OCI-LY3 (cell line): ENCODE data around the gene KIF18A.
"Not testable (repeated sequence)": the region's sequence is repeated elsewhere in the genome, so short reads cannot be mapped to it uniquely, and the experiment has no call there.

Source experiments
- H2AFZ ChIP-seq: fragments of 200-600, 300-600 bp; shearing (Covaris generic); 2 replicates; pipeline ENCODE4 v1.6.0; 2014; ENCODE audit warnings: antibody characterized with exemption, low read depth, low read length
- H3K27ac ChIP-seq: fragments of 200-600, 300-600 bp; sonication (generic); 2 replicates; pipeline ENCODE4 v1.5.1; 2014; ENCODE audit warnings: mild to moderate bottlenecking, low read length, moderate library complexity, mixed read lengths
- H3K27me3 ChIP-seq: fragments of 200-600, 300-600 bp; sonication (generic); 2 replicates; pipeline ENCODE4 v1.6.1; 2014; ENCODE audit warnings: low read depth, low read length, mixed read lengths
- H3K36me3 ChIP-seq: fragments of 200-600, 300-600 bp; sonication (generic); replicated peaks from 2 replicates; pipeline ENCODE3; 2014; ENCODE audit warnings: low read depth, low read length, mixed read lengths
- H3K4me1 ChIP-seq: fragments of 300-600, 200-600 bp; sonication (generic); 2 replicates; pipeline ENCODE4 v1.6.1; 2014; ENCODE audit warnings: low read length, mixed read lengths
- H3K4me2 ChIP-seq: fragments of 200-600, 300-600 bp; sonication (generic); 2 replicates; pipeline ENCODE4 v1.6.1; 2014; ENCODE audit warnings: low read length, mixed read lengths
- H3K4me3 ChIP-seq: fragments of 300-600, 200-600 bp; sonication (generic); 2 replicates; pipeline ENCODE4 v1.5.1; 2014; ENCODE audit warnings: antibody characterized with exemption, mild to moderate bottlenecking, low read length, moderate library complexity
- H3K79me2 ChIP-seq: fragments of 300-600, 200-600 bp; shearing (Covaris generic); 2 replicates; pipeline ENCODE4 v1.6.1; 2014; ENCODE audit warnings: mild to moderate bottlenecking, low read length, mixed read lengths
- H3K9ac ChIP-seq: fragments of 300-600, 200-600 bp; shearing (Covaris generic); 2 replicates; pipeline ENCODE4 v1.6.0; 2014; ENCODE audit warnings: mild to moderate bottlenecking, low read length, moderate library complexity
- H3K9me3 ChIP-seq: fragments of 200-600, 300-600 bp; shearing (Covaris generic); 2 replicates; pipeline ENCODE4 v1.6.1; 2014; ENCODE audit warnings: low read length, mixed read lengths; ENCODE audit not compliant: insufficient read depth
- H4K20me1 ChIP-seq: fragments of 200-600, 300-600 bp; sonication (generic); 2 replicates; pipeline ENCODE4 v1.6.1; 2016; ENCODE audit warnings: low read length, mixed read lengths; ENCODE audit not compliant: insufficient read depth
- CTCF ChIP-seq: fragments of 200-600, 300-600 bp; sonication (generic); IDR thresholded peaks from 2 replicates; pipeline ENCODE4 v1.5.1; 2014; ENCODE audit warnings: antibody characterized with exemption, low read length, low read depth
- EZH2phosphoT487 ChIP-seq: fragments of 200-600 bp; shearing (Covaris generic); IDR thresholded peaks from 2 replicates; pipeline ENCODE4 v1.6.1; 2018; ENCODE audit warnings: antibody characterized with exemption, mixed run types, low read depth

KIF18A gene

DNA sequence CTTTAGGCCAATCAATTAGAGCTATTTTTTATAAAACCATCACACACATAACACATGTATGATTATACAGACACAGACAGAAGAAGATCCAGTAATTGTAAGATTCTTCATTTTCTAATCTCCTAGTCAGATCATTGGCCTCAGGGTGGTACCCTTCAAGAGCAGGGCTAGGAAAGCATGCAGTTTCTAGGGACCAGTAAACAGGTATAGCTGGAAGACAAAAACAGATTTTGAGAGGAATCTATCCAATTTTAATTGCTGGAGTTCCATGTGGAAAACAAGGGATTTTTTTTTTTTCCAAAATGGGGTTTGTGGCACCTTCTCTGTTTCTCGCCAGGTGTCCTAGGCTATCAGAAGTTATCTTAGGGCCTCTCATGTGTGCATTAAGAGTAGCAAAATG lies 29.9 kb upstream of the KIF18A start:
- Histone ChIP-seq H4K20me1 (no peaks in the 10 kb centered on the region), H3K36me3 (peaks cover 33% of the 10 kb centered on the region), H3K4me3 (no peak overlapping the region), H3K27ac (no peak overlapping the region), H3K9me3 (no peaks in the 10 kb centered on the region), H3K27me3 (no peaks in the 10 kb centered on the region), H3K79me2 (no peaks in the 10 kb centered on the region), H3K4me1 (no peaks in the 10 kb centered on the region), H2AFZ (no peak overlapping the region), H3K9ac (no peak overlapping the region), H3K4me2 (no peak overlapping the region)
- TF ChIP-seq EZH2phosphoT487 = no peak
- TF ChIP-seq CTCF = no peak

DNA sequence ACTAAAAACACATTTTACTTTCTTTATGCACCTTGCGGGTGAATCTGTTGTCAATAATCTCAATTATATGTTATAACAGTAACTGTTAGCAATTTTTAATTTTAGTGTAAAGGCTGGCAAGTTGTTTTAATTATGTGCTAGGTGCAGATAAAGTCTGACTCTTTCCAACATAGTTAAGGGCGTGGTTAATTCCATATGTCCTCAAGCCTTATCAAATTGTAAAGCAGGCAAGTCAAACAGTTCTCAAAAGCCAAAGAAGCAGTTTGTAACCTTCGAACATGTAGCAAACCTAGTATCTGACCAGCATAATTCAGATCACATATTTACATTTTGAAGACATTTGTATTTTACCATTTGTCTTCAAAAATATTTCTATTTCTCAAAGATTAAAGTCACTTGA lies 29.4 kb upstream of the KIF18A start:
- no peak overlapping the region for H3K4me2 ChIP-seq
- H3K79me2 ChIP-seq = no peaks in the 10 kb centered on the region
- no peak overlapping the region for H2AFZ ChIP-seq
- H4K20me1 ChIP-seq = no peaks in the 10 kb centered on the region
- no peak overlapping the region for H3K9ac ChIP-seq
- H3K27me3 ChIP-seq = no peaks in the 10 kb centered on the region
- peaks cover 33% of the 10 kb centered on the region for H3K36me3 ChIP-seq
- H3K4me1 ChIP-seq = no peaks in the 10 kb centered on the region
- no peak overlapping the region for H3K4me3 ChIP-seq
- no peaks in the 10 kb centered on the region for H3K9me3 ChIP-seq
- TF ChIP-seq EZH2phosphoT487 = no peak
- TF ChIP-seq CTCF = no peak
- H3K27ac ChIP-seq = no peak overlapping the region

GRCh38 chr11:28136157-28136556 lies 28.2 kb upstream of the KIF18A start:
- not testable (repeated sequence) for H3K27me3 ChIP-seq, H3K4me3 ChIP-seq, H3K9ac ChIP-seq, H2AFZ ChIP-seq, H3K27ac ChIP-seq, H4K20me1 ChIP-seq, H3K4me1 ChIP-seq, H3K9me3 ChIP-seq, H3K79me2 ChIP-seq, H3K4me2 ChIP-seq
- peaks cover 38% of the 10 kb centered on the region for H3K36me3 ChIP-seq

- Histone ChIP-seq H3K36me3 (peaks cover 42% of the 10 kb centered on the region), H3K4me3 (no peak overlapping the region), H3K9ac (no peak overlapping the region), H2AFZ (no peak overlapping the region), H3K79me2 (no peaks in the 10 kb centered on the region), H4K20me1 (no peaks in the 10 kb centered on the region), H3K4me2 (no peak overlapping the region), H3K27me3 (no peaks in the 10 kb centered on the region), H3K27ac (no peak overlapping the region), H3K4me1 (no peaks in the 10 kb centered on the region), H3K9me3 (no peaks in the 10 kb centered on the region)
- TF ChIP-seq CTCF (no peak), EZH2phosphoT487 (no peak)
Measured at GRCh38 chr11:28133146-28133545, 25.2 kb upstream of the KIF18A start.

DNA sequence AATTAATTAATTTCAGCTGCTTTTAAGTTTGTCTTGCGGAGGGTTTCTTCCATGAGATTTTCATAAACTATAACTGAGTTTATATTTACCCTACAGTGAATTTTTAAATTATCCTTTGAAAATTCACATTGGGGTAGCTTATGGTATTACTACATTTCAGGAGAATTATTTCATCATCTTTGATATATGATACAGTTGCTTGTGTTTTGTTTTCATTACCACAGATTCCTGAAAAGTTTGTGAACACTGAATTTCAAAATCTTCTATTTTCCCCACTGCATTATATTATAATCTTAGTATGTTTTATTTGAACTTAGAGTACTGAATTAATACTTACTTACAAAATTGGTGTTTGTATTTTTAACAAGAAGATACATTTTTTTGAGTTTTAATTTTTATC lies 24.6 kb upstream of the KIF18A start:
- H3K4me3 ChIP-seq = no peak overlapping the region

More for the DNA sequence above, 24.6 kb upstream of the KIF18A start:
- no peak for TF ChIP-seq EZH2phosphoT487
- TF ChIP-seq CTCF = no peak
- Histone ChIP-seq H4K20me1 (no peaks in the 10 kb centered on the region), H3K9ac (no peak overlapping the region), H3K27ac (no peak overlapping the region), H3K4me2 (no peak overlapping the region), H3K79me2 (no peaks in the 10 kb centered on the region), H3K36me3 (peaks cover 42% of the 10 kb centered on the region), H2AFZ (no peak overlapping the region), H3K4me1 (no peaks in the 10 kb centered on the region), H3K9me3 (no peaks in the 10 kb centered on the region), H3K27me3 (no peaks in the 10 kb centered on the region)
